ENCODE measurements around the gene GSTM4.
"Not testable (repeated sequence)": the region's sequence is repeated elsewhere in the genome, so short reads cannot be mapped to it uniquely, and the experiment has no call there.

Gene GSTM4

DNA sequence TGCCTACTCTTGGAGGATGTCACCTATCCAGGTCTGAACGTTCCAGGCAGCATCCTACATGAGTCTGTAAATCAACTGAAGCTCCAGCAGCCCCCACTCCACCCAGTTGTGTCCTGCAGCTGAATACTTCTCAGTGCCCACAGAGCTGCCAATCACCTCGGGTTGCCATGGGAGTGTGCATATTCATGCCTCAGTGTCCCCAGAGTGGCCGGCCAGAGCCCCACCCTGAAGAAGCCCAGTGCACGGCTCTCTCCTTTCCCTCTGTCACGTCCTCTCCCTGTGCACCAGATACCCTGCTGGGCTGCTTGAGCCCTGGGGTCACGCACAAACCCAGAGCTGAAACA, 16.1 kb upstream of the GSTM4 start:
- no peak for DNase-seq

DNA sequence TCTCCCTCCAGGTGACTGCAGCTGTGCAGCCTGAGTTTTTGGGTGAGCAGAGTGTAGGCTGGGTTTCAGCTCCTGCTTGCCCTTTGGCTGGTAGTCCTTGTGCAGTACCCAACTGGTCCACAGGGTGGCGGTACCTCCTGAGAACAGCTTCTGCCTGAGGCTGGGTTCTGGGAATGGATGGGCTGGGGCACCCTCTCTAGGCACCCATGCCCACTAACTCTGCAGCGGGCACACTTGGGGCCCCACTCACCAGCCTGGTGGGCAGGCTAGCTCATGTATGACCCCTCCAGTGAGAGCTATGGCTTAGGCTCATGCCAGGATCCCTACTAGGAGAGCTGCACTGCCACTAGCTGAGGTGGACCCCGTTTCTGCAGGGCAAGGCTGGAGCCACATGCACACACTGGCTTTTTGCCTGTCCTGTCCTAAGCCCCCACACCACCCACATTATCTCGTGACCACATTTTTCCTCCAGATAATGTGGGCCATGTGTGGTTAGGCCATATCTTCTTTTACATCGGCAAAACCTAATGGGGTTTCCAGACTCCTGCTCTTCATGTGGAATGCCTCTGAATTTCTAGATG, 15.5 kb upstream of the GSTM4 start:
- DNase-seq = no peak

DNA sequence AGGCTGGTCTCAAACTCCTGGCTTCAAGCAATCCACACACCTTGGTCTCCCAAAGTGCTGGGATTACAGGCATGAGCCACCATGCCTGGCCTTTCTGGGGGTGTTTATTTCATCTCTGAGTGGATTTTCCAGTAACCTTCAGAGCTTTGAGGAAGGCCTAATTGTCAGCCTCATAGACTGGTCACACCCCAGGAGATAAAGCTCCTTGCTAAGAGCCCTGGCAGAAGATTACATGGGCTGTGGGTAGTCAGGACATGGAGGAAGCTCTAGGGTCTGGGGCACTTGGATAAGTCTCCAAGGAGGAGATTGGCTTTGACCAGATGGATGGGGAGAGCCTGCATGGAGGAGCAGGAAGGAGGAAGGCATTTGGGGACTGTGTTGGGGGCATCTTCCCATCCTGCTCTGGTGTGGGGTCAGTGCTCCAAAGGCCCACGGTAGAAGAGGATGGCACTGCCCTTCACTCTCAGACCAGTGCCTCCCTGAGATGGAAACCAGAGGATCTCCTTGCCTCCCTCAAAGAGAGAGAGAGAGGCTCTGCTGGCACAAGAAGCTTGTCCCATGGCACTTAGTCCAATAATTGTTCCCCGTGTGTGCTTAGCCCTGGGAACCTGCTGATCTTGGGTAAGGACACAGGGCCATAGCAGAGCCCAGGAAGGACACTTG, 14.7 kb upstream of the GSTM4 start:
- no peak for DNase-seq

DNA sequence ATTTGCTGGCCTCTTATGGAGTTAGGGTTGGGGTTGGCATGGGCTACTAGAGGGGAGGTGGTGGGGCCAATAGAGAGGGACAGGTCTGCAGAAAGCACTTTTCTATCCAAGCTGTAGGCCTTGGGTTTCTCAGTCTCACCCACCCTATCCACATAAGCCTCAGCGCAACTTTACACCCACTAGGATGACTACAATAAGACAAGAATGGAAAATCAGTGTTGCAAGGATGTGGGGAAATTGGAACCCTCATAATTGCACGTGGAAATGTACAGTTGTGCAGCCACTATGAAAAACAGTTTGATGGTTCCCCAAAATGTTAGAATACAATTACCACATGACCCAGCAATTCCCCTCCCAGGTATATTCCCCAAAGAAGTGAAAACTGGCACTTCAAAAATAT, 14.0 kb upstream of the GSTM4 start:
- no peak for DNase-seq

DNA sequence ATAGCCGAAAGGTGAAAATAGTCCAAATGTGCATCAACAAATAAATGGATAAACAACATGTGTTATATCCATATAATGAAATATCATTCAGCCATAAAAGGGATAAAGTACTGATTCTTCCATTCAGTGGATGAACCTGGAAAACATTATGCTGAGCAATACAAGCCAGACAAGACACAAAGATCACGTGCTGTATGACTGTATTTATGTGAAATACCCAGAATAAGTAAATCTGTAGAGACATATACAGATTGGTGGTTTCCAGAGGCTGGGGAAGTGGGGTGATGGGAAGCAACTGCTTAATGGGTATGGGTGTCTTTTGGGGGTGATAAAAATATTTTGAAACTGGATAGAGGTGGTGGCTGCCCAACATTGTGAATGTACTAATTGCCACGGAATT, 13.3 kb upstream of the GSTM4 start:
- no peak for DNase-seq

DNA sequence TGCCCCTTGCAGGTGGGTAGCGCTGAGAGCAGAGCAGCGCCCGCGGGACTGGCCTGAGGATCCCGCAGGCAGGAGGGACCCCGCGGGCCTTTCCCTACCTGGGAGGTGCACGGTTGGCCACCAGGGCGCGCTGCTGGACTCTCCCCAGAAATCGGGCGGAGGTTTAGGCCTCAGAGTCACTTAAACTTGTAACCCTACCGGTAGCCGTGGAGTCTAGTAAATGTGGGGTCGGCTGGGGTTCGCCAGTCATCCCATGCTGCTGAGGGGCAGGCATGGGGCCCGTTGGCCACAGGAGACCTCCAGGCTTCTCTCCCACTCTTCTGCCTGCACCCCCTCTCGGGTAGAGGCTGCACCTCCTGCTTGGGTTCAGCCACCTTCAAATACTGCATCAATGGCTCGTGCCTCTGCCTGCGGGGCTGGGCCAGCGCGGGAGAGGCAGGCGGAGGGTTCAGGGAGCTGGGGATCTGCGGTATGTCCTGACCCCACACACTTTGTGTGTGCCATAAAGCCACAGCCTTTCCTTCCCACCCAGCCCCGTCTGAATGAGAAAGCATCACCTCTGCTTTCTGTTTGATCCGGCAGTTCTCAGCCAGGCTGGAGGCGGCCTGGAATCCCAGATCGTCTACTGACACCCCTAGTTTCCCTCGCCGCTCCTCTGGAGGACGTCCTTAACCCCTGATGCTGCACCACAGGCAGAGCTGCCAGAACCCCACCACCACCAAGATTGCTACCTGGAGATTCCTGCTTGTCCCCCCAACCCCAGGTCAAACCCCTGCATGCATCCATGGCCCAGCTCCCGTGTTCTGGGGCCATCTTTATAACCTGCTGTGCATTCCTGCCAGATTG, 12.3 kb upstream of the GSTM4 start:
- no peak for DNase-seq

DNA sequence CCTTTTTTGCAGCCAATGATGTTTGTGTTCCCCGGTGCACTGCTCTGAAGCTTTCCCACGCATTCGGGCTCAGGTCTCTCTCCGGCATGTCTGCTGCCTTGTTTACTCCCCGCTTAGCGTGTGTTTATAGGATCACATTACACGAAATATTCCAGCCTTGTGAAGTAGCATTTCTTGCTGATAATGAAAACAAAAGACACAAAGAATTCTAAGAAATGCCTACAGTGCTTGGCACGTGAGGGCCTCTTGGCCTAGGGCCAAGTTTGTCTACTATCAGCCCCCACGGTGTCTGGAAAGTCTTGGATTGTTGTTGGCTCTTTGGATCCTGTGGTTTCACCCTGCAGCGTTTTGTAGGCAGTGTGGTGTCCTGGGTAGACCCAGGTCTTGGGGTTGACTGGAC, 11.2 kb upstream of the GSTM4 start:
- DNase-seq = no peak

DNA sequence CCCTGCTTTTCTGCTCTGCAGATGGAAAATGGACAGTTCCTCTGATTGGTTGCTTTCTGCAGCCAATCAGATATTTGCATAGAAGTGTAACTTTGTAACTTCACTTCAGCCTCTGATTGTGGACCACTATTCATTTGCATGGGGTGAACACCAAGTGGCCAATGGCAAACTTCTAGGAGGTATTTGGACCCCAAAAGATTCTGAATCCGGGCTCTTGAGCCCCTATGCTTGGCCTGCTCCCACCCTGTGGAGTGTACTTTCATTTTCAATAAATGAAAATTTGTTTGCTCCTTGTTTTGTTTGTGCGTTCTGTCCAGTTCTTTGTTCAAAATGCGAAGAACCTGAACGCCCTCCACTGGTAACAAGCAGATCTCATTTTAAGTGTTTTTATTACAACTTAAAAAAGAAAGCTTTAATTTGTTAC, 6.4 kb upstream of the GSTM4 start:
- no peak for DNase-seq

DNA sequence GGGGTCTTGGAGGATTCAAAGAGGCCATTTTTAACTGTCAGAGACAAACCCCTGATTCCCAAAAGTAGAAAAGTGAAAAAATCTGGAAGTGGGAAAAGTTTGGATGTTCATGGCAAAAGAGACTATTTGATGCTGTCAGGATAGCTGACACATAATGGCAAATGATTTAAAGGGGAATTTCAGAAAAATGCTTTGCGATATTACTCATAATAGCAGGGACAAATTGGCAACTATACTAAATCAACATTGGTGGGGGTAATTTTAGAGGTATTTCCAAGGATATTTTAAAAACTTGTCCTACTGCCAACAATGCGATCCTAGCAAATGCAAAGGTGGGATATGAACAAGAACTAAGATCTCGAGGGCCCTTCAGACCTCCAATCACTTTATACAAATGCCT, 5.3 kb upstream of the GSTM4 start:
- DNase-seq = no peak

DNA sequence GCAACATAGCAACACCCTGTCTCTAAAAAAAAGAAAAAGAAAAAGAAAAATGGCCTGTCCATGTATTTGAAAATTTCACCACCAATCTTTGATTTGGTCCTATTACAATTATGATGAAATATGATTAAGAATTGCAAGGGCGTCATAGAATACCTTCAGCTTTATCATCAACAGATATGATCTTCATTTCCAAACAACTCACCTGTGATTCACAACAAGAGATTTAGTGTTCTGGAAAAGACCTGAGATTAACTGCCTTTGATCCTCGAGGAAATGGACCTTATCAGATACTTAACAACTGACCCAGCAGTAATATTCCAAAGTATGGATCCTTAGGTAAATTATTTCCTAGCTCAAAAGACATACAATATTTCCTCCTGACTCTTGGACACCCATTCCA, 3.5 kb upstream of the GSTM4 start:
- no peak for DNase-seq

DNA sequence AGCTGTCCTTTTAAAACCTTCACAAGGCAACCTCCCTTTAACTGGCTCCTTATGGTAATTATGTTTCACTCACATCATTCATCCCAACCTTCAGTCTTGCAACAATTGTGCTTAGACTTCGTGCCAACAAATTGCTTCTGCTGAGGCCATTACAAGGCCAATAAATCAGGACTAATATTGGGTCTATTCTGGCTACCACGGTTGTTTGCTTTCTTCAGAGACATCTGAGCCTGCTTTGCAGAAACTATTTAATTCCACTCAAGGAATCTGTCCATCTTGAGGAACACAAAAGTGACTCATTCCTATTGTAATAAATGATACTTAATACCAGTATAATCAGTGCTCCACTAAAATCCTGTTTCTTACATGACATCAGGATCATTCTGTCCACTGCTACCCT, 2.6 kb upstream of the GSTM4 start:
- DNase-seq = no peak

DNA sequence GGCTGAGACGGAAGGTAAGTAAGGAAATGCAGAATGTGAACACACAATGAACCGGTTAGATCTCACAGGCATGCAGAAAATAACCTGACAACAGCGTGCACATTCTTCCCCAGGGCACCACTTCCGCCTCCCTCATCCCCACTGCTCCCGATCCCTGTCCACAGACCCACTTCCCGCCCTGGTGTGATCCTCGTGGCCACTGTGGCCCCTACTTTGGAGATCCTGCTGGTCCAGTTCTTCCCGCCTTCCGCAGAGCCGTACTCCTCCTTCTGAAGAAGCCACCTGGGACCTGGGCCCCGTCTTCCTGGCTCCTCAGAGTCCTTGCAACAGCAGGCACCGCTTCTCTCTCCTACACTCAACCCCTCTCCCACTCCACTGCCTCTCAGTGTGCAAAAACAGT, 1.4 kb upstream of the GSTM4 start:
- no peak for DNase-seq

DNA sequence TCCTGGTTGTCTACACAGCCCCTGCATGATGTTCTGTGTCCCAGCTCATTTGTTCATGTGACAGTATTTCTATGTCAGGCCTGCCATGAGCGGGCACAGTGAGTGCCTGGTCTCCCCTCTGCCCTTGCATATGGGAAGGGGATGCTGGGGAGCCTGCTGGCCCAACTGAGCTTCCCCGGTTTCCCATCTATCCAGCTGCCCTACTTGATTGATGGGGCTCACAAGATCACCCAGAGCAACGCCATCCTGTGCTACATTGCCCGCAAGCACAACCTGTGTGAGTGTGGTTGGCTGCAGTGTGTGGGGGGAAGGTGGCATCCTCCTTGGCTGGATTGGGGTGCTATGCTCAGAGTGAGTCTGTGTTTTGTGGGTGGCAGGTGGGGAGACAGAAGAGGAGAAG, 1.5 kb downstream of the GSTM4 start:
- no peak for DNase-seq

DNA sequence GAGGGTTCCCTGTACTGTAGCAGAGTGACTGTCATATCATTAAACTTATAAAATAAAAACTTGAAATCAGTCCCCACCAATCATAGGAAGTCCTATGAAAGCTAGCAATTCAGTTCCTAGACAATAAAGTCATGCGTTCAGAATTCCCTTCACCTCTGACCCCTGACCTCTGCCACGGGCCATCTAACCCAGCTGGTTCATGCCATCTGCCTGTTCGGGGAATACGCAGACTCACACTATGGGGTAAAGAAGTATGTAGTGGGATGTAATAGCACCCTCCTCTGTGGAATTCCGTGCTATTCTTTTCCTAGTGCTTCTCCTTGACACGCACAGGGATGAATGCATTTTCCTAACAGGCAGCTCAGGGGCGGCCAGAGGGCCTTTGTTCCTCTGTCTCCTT, 2.1 kb downstream of the GSTM4 start:
- no peak for DNase-seq

DNA sequence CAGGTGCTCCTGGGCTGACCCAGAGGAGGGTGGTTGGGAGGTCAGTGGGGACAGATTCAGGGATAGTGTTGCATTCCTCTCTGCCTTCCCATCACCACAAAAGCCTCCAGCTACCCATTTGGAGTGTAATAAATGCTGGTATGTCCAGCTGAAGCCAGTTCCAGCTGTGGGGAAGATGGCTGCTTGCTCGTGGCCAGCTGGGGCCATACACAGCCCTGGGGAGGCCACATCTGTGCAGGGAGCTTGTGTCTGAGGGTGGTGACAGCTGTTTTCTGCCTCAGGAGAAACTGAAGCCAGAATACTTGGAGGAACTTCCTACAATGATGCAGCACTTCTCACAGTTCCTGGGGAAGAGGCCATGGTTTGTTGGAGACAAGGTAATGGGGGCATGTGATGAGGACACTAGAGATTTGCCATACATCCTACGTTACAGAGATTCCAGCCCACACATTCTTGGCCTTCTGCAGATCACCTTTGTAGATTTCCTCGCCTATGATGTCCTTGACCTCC, 2.7 kb downstream of the GSTM4 start:
- DNase-seq = no peak

DNA sequence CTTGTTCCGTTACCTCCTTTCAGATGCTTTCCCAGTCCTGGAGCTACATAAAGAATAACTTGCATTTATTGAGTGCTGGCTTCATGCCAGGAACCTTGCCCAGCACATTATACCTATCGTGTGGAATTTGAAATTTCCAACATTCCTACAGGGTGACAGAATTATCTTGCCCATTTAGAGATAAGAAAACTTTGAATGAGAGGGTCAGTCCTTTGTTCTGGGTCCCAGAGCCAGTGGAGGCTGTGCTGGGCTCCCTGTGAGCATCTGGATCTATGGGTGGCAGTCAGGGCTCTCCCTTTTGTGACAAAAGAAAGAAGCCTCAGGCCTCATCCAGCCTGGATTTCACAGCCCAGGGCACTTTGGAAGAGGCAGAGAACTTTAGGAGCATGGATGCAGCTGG, 3.2 kb downstream of the GSTM4 start:
- DNase-seq = no peak

DNA sequence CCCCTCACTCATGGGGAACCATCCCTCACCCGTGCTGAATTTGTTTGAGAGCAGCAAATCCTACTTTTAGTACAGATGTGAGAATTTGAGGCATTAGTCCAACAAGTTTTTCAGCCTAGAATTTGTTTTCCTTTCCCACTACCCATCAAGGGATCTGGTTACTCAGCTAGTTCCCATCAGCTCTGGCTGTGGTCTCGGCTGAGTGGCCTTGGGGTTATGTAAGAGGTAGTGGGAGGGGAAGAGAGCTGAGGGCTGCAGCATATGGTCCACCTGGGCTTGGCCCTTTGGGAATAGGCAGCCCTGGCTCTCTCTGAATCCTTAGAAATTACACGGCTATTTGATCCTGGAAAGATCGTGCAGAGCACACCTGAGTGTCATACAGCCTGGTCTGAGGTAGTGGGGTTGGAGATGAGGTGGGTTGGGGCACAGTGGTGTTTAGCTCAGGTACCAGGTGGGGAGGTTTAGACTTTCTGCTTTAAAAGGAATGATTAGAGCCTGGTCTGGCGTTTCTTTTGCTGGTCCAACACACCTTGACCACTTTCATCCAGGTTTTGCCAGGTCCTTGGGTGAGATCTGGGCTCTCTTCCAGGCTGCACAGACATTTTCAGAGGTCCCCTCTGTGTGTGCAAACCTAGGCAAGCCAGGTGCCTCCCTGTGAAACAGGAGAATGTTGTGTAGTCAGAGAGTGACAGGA, 4.2 kb downstream of the GSTM4 start:
- DNase-seq = no peak

DNA sequence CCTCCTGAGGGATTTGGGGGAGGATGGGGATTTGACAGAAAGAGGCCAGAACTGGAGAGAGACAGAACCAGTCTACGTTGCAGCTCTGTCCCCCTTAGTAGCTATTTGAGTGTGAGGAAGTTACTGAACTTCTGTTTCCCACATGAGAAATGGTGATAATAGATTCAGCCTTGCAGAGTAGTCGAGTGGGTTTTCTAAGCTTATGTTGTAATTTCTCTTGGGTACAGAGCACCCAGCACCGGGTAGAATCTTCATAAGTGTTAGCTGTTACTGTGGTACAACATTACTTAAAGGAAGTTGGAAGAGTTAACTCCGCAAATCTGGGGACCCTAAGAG, 4.8 kb downstream of the GSTM4 start:
- DNase-seq = not testable (repeated sequence)

DNA sequence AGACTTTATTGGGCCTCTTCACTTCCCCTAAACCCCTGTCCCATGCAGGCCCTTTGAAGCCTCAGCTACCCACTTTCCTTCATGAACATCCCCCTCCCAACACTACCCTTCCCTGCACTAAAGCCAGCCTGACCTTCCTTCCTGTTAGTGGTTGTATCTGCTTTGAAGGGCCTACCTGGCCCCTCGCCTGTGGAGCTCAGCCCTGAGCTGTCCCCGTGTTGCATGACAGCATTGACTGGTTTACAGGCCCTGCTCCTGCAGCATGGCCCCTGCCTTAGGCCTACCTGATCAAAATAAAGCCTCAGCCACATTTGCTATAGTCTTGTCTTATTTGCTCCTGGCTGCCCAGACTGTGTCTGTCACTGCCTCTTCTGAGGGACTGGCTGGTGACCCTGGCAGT, 5.5 kb downstream of the GSTM4 start:
- DNase-seq = no peak

DNA sequence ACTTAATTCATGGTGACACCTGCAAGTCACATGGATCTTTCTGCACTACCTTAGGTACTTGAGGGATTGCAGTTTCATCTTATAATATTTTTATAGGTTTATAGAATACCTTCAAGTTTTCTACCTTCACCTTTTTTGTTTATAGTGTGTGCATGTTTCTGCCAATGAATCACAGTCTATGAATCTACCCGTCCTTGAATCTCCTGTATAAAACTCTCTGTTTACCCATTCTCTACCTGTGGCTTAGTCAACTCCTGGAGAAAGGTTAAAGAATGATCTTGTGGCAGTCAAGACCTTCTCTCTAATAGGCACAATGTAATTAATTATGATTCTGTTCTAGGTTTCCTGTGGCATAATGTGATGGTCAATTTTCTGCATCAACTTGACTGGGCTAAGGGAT, 8.8 kb downstream of the GSTM4 start:
- DNase-seq = no peak

DNA sequence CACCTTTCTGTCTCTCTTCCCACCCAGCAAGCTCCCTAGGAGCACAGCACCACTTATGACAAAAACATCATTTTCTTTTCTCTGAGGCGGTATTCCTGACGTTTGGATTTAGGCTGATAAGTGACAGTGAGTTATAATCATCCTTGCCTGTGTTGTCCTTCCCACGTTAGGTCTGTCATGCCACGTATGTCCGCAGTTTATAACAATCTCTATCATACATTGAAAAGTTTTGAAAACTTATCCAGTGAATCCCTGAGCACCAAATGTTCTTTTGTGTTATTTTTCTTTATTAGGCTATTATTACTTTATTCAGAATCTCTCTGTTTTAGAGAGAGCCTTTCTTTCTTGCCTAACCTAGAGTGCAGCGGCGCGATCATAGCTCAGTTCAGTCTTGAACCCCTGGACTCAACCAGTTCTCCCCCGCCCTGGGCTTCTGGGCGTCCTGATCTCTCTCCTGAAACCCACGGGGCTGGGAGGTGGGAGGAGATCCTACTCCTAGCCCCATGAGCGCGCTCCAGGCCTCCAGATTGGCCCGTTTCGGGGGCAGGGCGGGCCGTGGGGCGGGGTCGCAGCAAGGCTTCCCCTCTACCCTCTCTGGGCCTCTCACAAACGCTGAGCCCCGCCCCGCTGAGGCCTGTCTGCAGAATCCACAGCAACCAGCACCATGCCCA, 11.7 kb downstream of the GSTM4 start, which contains the start of gene GSTM2:
TSS of gene GSTM2 (plus strand) at position 606 of the 671 bp plus-strand sequence. CDS start at position 665, 59 bp downstream.
- DNase-seq = no peak

DNA sequence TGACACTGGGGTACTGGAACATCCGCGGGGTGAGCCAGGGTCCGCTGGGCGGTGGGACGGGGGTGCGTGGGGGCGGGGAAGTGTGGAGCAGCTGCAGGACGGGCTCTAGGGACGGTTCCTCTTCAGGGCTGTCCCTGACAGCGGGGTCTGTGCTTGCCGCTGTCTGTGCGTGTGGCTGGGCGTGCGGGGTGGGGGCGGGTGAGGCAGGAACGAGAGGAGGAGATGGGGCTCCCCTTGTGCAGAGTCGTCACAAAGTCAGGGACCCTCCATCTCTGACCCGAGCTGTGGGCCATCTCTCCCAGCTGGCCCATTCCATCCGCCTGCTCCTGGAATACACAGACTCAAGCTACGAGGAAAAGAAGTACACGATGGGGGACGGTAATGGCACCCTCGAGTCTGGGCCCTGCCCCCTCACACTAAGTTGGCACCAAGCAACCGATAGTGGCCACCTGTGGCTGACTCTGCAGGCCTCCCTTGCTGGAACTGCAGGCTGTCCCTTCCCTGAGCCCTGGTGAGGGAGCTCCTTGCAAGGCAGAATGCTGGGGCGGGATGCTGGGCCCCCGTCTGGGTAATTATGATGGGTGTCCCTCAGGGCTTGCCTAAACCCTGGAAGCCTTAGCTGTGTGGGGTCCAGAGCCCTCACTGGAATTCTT, 12.3 kb downstream of the GSTM4 start:
- DNase-seq = no peak

Data from 8988T (cell line).